HG03095 (cell line): ENCODE measurements around the gene ZKSCAN8.
"Not testable (repeated sequence)": the region's sequence is repeated elsewhere in the genome, so short reads cannot be mapped to it uniquely, and the experiment has no call there.

Experiments used
- ATAC-seq: cut with Tn5 transposase; IDR thresholded peaks from one replicate; pipeline ENCODE4 v1.9.1; 2021; ENCODE audit warnings: moderate library complexity; ENCODE audit not compliant: unreplicated experiment

ZKSCAN8 gene

DNA sequence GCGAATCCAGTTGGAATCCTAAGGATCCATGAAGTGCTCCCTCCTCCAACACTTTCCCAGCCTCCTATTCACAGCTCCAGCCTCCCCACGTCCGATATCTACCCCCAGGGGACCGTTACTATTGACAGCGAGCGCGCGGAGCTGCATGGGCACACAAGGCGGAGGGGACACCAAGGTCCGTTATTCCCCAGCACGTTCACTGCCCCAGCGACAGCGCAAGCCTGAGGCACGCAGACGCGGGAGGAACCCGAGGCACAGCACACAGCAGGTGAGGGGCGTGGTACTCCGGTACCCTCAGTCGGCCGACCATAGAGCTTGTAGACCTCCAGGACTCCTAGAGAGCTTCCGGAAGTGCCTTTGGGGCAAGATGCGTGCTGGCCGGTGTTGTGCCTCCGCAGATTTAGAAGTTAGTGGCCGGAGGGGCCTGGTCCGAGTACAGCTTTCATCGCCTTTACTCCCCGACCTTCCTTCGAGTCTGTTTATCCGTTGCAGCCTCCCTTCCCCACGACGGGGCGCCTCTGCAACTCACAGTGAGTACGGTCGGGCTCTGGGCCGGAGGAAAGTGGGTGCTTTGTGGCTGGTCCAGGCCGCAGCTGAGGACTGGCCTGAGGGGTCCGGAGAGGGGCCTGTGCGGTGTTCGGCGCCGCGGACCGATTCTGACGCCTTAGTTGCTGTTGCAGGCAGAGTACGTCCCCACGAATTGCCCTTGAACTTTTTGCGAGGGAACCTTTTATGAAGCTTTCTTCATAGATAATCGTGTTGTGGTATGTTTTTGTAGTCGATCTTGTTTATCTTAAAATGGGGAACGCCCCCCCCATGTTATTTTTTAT, at the start of gene ZKSCAN8:
ZKSCAN8 (plus strand) TSS at position 384 of the 830 bp plus-strand sequence. CDS start 6,525 bp downstream, outside the sequence.
- ATAC-seq = peak; percentile 65

DNA sequence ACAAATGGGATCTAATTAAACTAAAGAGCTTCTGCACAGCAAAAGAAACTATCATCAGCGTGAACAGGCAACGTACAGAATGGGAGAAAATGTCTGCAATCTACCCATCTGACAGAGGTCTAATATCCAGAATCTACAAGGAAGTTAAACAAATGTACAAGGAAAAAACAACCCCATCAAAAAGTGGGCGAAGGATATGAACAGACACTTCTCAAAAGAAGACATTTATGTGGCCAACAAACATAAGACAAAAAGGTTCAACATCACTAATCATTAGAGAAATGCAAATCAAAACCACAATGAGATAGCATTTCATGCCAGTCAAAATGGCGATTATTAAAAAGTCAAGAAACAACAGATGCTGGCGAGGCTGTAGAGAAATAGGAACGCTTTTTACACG, 39.5 kb upstream of the ZKSCAN8 start:
- not testable (repeated sequence) for ATAC-seq

DNA sequence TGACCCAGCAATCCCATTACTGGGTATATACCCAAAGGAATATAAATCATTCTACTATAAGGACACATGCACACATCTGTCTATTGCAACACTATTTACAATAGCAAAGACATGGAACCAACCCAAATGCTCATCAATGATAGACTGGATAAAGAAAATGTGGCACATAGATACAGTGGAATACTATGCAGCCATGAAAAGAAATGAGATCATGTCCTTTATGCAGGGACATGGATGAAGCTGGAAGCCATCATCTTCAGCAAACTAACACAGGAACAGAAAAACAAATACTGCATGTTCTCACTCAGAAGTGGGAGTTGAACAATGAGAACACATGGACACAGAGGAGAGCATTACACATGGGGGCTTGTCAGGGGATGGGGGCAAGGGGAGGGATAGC, 39.0 kb upstream of the ZKSCAN8 start:
- not testable (repeated sequence) for ATAC-seq

DNA sequence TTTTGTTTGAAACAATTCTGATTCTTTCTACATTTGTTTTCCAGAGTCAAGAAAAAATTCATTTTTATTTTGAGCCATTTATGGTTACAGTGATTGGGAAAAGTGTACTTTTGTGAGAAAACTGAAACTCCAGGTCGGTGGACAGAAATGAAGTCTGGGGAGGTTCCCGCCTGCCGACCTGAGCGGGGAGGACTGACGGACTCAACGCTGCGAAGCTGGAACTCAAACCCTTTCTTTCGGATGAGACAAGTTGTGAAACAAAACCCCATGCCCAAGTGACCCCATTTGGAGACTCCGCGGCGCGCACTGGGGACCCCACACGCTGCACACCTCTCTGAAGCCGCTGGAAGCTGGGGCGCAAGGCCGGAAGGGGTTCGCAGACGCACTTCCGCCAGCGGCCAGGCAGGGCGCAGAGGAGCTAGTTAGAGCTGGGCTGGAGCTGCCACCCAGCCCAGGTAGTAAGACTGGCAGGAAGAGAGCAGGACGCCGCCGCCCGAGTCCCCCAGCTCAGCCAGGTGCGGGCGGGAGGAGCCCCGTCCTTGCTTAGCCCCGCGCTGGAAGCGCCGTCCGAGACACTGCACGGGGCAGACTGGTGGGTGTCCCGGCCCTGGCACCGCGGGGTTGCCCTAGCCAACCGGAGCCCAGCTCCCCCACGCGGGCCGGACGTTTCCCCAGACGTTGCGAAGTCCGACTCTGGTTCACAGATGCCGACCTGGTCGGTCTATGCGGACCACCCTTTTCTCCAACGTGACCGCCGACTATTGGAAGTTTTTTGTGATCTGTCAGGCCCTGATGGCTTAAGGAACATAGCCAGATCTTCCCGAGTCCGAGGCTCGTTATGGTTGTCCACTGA, 37.1 kb upstream of the ZKSCAN8 start:
- ATAC-seq = peak; percentile 98

DNA sequence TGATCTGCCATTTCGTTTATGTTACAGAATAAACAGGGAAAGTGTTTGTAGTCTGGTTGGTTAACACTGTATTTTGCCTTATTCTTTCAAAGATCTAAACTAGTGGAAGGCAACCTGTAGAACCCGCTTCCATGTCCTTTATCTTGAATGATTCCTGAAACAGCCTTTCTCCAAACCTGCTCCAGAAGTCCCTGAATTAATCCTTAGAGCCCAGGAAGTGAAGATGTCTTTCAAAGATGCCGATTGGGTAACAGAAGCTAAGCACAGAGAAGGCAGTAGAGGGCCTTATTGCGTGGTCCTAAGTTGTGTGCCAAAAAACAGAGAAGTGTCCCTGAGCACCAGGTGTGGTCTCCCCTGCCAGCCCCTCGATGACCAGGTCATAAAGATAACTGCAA, 36.4 kb upstream of the ZKSCAN8 start:
- ATAC-seq = no peak

DNA sequence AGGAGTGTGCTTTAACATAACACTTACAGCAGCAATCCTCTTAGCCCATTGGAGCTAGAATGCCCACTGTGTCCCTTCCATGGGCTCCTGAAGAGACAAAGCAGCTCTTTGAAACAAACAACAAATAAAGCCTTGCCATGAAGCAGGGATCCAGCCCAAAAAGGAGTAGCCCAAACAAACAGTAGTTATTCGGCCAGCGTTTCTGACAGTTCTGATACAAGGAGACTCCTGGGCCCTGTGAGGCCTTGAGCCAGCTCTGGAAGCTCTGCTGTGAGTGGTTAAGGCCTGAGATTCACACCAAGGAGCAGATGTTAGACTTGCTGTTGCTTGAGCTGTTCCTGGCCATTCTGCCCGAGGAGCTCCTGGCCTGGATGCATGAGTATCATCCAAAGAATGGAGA, 34.2 kb upstream of the ZKSCAN8 start:
- ATAC-seq = no peak

DNA sequence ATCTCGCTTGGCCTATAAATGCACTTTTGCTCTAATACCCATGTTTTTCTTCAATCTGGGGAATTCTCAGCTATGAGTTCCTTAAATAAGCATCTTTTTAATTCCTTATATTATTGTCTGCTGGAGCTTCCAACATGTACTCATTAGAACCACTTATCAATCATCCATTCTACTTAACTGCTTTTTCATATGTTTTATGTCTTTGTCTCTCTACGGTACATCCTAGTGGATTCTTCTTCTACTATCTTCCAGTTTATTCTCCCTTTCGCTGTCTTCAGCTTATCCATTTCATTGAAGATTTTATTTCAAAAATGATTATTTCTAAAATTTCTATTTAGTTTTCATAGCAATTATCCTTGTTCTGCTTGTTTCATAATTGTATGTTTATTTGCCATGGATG, 29.7 kb upstream of the ZKSCAN8 start:
- no peak for ATAC-seq

DNA sequence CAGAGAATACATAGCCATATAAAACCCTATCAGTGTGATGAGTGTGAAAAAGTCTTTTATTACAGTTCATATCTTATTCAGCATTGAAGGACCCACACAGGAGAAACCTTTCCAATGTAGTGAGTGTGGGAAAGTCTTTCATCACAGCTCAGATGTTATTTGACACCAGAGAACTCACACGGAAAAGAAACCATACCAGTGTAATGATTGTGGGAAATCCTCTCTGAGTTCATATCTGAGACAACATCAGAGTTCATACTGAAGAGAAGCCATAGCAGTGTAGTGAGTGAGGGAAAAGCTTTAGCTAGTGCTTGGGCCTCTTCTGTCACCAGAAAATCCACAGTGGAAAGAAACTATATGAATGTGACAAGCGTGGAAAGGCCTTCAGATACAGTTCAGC, 25.9 kb upstream of the ZKSCAN8 start:
- no peak for ATAC-seq

DNA sequence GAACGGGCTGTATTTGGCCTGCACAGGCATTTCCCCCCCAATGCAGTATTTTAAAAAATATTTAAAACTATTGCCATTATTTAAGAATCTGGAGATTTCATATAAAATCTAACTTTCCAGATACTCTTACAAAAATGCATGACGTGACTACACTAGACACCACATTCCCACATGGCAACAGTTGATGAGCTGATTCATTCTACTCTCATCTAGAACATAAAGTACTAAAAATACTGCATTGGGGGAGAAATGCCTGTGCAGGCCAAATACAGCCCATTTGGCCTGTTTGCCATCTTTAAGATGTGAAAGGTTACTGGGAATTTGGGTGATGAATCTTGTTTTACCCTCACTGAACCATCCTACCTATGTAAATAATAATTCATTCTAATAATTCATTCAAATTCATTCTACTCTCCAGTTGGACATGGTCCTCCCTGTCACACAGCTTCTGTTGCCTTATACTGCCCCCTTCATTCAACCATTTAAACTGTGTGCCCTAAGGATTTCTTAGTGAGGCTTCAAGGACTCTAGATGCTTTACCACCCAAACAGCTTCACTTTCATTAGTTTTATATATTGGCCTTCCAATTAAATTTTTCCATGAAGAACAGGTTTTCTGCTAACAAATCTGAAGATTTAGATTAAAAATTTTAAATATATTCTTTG, 24.2 kb upstream of the ZKSCAN8 start:
- no peak for ATAC-seq

DNA sequence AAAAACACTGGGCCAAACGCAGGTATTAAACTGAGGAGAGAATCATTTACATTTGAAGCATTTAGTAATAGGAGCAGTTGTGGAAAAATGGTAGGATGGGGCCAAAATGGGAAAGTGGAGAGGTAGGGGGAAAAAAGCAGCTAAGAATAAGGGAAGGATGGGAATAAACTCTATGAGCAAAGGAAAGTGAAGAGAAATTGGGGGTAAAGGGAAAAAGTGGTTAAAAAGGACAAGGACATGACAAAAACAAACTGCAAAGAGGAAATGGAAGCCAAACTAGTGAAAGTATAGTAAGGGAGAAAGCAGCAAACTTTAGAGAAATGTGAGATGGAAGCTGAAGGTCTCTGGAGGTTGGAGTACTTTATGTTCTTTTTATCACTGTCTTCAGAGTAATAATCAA, 23.5 kb upstream of the ZKSCAN8 start:
- no peak for ATAC-seq

DNA sequence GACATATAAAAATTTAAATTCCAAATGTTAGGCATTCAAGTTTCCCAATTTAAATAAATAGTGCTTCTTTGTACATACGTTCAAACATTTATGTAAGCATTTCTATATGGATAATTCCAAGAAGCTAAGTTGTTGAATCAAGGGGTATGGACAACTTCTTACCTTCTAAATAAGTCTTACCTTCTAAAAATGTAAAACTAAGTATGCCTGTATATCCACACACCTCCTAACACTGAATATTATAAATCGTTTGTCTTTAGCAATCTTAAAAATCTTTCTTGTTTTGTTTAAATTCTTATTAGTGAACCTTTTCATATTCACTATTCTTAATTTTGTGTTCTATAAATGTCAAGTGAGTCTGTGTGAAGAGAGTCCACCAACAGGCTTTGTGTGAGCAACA, 19.8 kb upstream of the ZKSCAN8 start:
- ATAC-seq = no peak

DNA sequence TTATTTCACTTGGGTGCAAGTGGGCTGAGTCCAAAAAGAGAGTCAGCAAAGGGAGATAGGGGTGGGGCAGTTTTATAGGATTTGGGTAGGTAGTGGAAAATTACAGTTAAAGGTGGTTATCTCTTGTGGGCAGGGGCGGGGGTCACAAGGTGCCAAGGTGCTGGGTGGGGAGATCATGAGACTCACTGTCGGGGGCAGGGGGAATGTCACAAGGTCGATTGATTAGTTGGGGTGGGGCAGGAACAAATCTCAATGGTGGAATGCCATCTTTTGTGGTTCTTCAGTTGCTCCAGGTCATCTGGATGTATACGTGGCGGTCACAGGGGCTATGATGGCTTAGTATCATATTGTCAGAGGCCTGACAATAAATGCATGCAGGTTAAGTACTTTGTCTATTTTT, 19.4 kb upstream of the ZKSCAN8 start:
- not testable (repeated sequence) for ATAC-seq

DNA sequence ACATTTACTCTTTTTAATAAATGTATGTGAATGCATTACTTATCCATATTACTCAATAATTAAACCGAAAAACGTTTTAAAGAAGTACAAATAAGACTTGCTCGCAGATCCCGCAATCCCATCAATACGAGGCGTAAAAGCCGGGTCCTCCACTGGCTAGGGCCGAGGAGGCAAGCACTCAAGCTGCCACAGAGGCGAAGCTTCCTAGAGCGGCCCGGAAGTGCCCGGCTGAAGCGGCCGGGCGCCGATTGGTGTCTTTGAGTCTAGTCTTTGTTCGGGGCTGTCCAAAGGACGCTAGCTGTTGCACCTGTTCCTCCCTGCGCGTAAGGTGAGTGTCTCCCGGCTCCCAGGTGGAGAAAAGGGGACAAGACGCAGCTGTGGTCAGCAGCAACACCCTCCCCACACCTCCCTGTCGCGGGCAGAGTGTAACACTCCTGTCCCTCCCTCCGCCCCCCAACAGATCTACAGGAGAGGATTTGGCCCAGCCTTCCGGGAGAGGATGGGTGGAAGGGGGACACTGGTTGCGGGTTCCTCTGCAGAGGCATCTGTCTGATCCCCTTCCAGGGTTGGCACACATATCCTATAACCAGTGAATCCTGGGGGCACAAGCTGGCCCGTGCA, 17.2 kb upstream of the ZKSCAN8 start, which contains the start of gene ZSCAN16:
ZSCAN16 (plus strand) TSS at position 260 of the 621 bp plus-strand sequence. CDS start 835 bp downstream, outside the sequence.
- ATAC-seq = peak; percentile 95

DNA sequence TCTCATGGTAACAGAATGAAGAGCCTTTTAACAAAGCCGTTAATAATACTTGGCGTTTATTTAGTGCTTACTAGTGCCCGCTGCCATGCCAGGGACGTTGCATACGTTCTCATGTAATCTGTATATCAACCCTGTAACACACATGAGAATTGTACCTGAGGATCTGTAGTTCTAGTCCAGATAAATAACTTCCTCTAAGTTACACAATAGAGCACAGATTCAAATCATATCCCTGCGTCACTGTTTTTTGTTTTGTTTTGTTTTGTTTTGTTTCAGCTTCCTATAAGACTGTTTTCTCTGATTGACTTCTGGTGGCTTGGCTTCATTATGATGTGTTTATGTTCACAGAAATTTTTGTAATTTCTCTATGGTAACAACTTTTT, 16.7 kb upstream of the ZKSCAN8 start:
- no peak for ATAC-seq

DNA sequence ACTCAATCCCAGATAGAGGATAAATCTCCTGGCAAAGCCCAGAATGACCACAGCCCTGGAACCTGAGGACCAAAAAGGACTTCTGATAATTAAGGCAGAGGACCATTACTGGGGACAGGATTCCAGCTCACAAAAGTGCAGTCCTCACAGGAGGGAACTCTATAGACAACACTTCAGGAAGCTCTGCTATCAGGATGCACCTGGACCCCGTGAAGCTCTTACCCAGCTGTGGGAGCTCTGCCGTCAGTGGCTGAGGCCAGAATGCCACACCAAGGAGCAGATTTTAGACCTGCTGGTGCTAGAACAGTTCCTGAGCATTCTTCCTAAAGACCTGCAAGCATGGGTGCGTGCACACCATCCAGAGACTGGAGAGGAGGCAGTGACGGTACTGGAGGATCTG, 16.3 kb upstream of the ZKSCAN8 start:
- no peak for ATAC-seq

DNA sequence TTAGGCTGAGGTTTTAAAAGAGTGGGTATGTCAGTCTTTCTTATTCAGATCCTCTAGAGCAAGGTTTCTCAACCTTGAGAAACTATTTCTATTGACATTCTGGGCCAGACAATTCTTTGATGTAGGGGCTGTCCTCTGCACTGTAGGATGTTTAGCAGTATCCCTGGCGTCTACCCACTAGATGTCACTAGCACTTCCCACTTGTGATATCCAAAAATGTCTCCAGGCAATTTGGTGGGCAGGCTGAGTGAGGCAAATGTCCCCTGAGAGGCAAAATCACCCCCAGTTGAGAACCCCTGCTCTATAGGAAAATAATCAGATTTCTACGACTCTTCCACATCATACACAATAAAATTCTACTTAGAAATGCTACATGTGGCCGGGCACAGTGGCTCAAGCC, 7.7 kb upstream of the ZKSCAN8 start:
- no peak for ATAC-seq

DNA sequence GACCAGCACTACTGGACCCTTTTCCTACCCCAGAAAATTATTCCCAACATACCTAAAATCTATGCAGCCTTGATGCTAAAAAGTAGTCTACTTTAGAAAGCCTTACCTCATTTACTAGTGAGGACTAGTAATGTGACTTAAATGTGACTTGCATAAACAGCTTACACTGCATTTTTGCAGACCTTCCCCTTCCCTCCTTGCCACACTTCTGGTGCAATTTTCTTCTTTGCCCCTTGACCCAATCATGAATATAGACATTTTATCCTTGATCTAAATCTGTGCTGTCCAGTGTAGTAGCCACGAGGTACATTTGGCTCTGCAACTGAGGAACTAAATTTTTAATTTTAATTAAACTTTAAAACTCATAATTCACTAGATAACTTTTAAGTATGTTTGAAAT, 7.0 kb upstream of the ZKSCAN8 start:
- no peak for ATAC-seq

DNA sequence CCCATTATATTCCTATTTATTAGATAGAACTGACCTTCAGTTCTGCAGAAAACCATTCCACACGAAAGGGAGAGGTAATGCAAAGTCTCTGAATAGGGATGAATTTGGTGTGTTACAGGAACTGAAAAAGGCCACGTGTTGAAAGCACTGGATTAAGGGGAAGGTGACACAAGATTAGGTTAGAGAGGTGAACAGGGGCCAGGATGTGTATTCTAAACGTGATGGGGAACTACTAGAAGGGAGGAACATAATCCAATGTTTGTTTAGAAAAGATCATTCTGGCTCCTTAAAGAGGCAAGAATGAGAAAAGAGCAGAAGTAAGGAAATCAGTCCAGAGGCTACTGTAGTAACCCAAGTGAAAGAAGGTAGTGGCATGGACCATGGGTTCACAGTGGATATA, 6.3 kb upstream of the ZKSCAN8 start:
- ATAC-seq = no peak

DNA sequence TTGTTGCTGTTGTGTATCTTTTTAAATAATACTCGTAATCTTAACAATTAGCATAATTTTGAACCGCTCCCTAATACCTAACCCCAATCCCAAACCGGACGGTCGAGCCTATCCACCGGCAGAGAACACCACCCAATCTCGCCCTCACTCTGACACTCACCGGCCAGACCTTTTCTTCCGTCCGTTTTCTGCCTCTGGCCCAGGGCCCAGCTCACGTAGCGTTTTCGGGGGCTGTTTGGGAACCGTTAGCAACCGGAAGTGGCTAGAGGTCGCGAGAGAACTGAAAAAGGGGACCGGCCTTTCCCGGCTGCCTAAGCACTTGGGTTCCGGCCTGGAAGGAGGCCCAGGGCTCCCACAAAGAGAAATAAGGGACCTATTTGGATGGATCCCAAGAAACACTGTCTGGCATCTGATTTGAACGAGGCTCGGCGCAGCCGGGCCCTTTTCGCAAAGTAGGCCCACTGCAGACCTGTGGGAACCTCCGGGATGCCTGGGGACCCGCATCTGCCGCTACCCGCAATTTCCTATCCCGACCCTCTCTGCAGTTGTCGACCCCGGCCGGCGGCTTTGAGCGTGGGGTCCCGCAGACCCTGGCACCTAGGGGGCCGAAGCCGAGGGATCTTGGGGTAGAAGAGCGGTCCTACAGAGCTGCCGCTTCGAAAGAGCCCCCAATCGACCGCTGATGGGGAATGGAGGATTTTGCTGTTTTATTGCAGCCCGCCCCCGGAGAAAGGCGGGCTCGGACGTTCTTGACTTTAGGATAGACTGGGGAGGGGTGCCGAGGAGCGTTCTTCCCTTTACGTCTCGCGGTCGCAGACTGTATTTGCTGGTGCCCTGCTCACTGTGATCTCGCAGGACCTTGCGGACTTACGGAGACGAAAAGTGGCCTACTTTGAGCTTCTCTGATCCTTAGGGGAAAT, 4.8 kb upstream of the ZKSCAN8 start:
- ATAC-seq = peak; percentile 51

DNA sequence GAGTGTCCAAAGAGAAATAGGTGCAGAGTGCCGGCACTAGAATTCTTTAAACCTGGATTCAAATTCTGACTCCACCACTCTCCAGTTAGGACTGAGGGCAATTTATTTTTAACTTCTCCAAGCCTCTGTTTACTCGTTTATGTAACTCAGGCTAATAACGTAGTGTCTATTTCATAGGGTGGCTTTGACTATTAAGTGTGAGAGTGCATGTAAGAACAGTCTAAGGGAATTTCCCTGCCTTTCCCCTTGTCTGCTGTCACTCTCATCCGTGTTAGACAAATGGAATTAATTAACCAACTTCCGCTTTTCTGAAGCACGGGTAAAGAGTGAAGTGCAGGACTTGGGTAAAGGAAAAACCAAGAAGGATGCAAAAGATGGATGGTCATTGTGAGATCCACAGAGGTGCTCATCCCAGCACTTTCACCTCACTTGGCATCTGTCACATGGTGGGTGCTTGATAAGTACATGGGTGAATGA, 4.1 kb upstream of the ZKSCAN8 start:
- no peak for ATAC-seq
